Mesangial cell (primary cell): ENCODE results near the gene TUBA1A. TPM values are rescaled to one million over a fixed set of nuclear protein-coding genes. Genes with fewer than 3 reads are reported as not detected.

Source experiments
- total RNA-seq: library from RNA; depleted of rRNA; stranded (reverse); fragments of >200 nt; gene quantifications from 2 replicates; pipeline ENCODE4 v1.2.3, GENCODE V29; 2015

Gene TUBA1A
- total RNA-seq = 754 and 1,069 TPM in 2 replicates

DNA sequence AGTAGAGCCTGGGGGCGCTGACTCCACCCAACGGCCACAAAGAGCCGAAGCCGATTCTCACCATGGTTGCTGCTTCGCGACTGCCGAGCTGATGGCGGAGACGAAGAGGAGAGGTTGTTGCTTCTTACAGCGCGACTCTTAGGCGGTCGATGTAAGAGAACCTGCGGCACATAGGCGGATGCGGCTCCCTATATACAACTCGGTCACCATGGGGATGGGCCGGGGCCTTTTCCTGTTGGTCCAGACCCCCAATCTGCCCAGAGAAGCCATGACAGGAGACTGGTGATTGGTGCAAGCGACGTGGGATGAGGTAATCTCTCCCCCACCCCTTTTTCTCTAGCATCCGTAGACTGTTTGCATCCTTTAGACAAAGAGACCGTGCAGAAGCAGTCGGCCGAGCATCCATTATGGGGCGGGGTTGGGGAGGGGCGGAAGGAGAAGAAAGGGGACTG lies at the start of gene TUBA1A:
Gene TUBA1A (minus strand): TSS at position 165 of the 452 bp plus-strand sequence. CDS start 101 bp downstream, at position 64.

Other genes starting within 250 kb of the TUBA1A start
- gene ARF3, start 231.6 kb downstream of the TUBA1A start, total RNA-seq = 65.7 and 70.6 TPM in 2 replicates
- not detected in 2 replicates for gene WNT10B, start 217.3 kb downstream of the TUBA1A start, total RNA-seq
- not detected in 2 replicates for gene WNT1, start 210.8 kb downstream of the TUBA1A start, total RNA-seq
- gene DDN, start 189.7 kb downstream of the TUBA1A start, total RNA-seq = 0.16 TPM in 1 of 2 replicates, not detected in the other
- gene PRKAG1, start 170.3 kb downstream of the TUBA1A start, total RNA-seq = 48.6 and 49.3 TPM in 2 replicates
- 23.3 and 38.3 TPM in 2 replicates for gene KMT2D, start 128.3 kb downstream of the TUBA1A start, total RNA-seq
- 1.3 and 3.1 TPM in 2 replicates for gene RHEBL1, start 119.1 kb downstream of the TUBA1A start, total RNA-seq
- gene DHH, start 94.3 kb downstream of the TUBA1A start, total RNA-seq = 0.13 TPM in 1 of 2 replicates, not detected in the other
- gene LMBR1L, start 78.2 kb downstream of the TUBA1A start, total RNA-seq = 20.2 and 48.8 TPM in 2 replicates
- gene TUBA1B, start 57.7 kb downstream of the TUBA1A start, total RNA-seq = 649 and 4,423 TPM in 2 replicates
- 501 and 2,126 TPM in 2 replicates for gene TUBA1C, start 76.0 kb upstream of the TUBA1A start, total RNA-seq
- 1.5 TPM in 1 of 2 replicates, not detected in the other for gene PRPH, start 106.1 kb upstream of the TUBA1A start, total RNA-seq
- gene TROAP, start 134.2 kb upstream of the TUBA1A start, total RNA-seq = 2.5 and 46.4 TPM in 2 replicates
- gene C1QL4, start 148.1 kb upstream of the TUBA1A start, total RNA-seq = 0.13 and 0.16 TPM in 2 replicates
- gene DNAJC22, start 157.8 kb upstream of the TUBA1A start, total RNA-seq = 5.9 and 9.4 TPM in 2 replicates
- gene SPATS2, start 178.4 kb upstream of the TUBA1A start, total RNA-seq = 14.2 and 17.6 TPM in 2 replicates